Measurements from ENCODE around the gene SLC36A3.
"Not testable (repeated sequence)": the region's sequence is repeated elsewhere in the genome, so short reads cannot be mapped to it uniquely, and the experiment has no call there.

Gene SLC36A3

GRCh38 chr5:151258816-151259215 is 44.8 kb downstream of the SLC36A3 start:
- no peak for DNase-seq

GRCh38 chr5:151258201-151258611 is 45.4 kb downstream of the SLC36A3 start:
- DNase-seq = no peak

GRCh38 chr5:151257731-151258181 is 45.8 kb downstream of the SLC36A3 start:
- DNase-seq = no peak

- DNase-seq = peak; percentile 73
Observed at GRCh38 chr5:151255621-151256286, 47.8 kb downstream of the SLC36A3 start.

GRCh38 chr5:151254990-151255389 is 48.6 kb downstream of the SLC36A3 start:
- DNase-seq = not testable (repeated sequence)

GRCh38 chr5:151254556-151254955 is 49.0 kb downstream of the SLC36A3 start:
- no peak for DNase-seq

GRCh38 chr5:151253605-151253950 is 50.0 kb downstream of the SLC36A3 start:
- no peak for DNase-seq

GRCh38 chr5:151252762-151253604 is 50.6 kb downstream of the SLC36A3 start, which contains the start of gene GM2A:
TSS of gene GM2A (plus strand) at chr5:151253185. CDS start at chr5:151253217, 32 bp downstream.
- peak; percentile 99 for DNase-seq

- DNase-seq = no peak
Observed at GRCh38 chr5:151251621-151252020, 51.9 kb downstream of the SLC36A3 start.

- peak; percentile 12 for DNase-seq
Observed at GRCh38 chr5:151251001-151251551, 52.5 kb downstream of the SLC36A3 start.

GRCh38 chr5:151250346-151251000 is 53.1 kb downstream of the SLC36A3 start:
- no peak for DNase-seq

- DNase-seq = no peak
Observed at GRCh38 chr5:151249281-151249680, 54.3 kb downstream of the SLC36A3 start.

GRCh38 chr5:151248651-151249050 is 54.9 kb downstream of the SLC36A3 start:
- no peak for DNase-seq

- no peak for DNase-seq
Observed at GRCh38 chr5:151245680-151246219, 57.8 kb downstream of the SLC36A3 start.

GRCh38 chr5:151244206-151244605 is 59.4 kb downstream of the SLC36A3 start:
- no peak for DNase-seq

GRCh38 chr5:151243564-151243963 is 60.0 kb downstream of the SLC36A3 start:
- DNase-seq = no peak

- DNase-seq = no peak
Observed at GRCh38 chr5:151243127-151243526, 60.4 kb downstream of the SLC36A3 start.

- no peak for DNase-seq
Observed at GRCh38 chr5:151240924-151241635, 62.5 kb downstream of the SLC36A3 start.

- DNase-seq = not testable (repeated sequence)
Observed at GRCh38 chr5:151240268-151240835, 63.2 kb downstream of the SLC36A3 start.

- peak; percentile 61 for DNase-seq
Observed at GRCh38 chr5:151239237-151239861, 64.2 kb downstream of the SLC36A3 start.

GRCh38 chr5:151238303-151238741 is 65.2 kb downstream of the SLC36A3 start:
- DNase-seq = no peak
